SK-N-SH treated with all-trans-retinoic acid at 6 μM for 48 hours (cell line): ENCODE data around the gene KIF13A.

Source experiments
- ATAC-seq: fragments of 200-7000 bp; cut with Tn5 transposase; 3 replicates; pipeline ENCODE4 v1.9.1; 2020; ENCODE audit warnings: mild to moderate bottlenecking, moderate library complexity
- ARNTL ChIP-seq: fragments of 450-650 bp; formaldehyde crosslinking; IDR thresholded peaks from 2 replicates; pipeline ENCODE4 v1.5.0; 2020; ENCODE audit warnings: low read depth, mild to moderate bottlenecking, moderate library complexity, borderline replicate concordance
- BACH2 ChIP-seq: fragments of 250-450 bp; sonication (Bioruptor Pico); IDR thresholded peaks from 2 replicates; pipeline ENCODE4 v1.9.0; 2021; ENCODE audit warnings: mild to moderate bottlenecking, borderline replicate concordance
- CREB5 ChIP-seq: fragments of 250-450 bp; sonication (Bioruptor Pico); IDR thresholded peaks from 2 replicates; pipeline ENCODE4 v1.5.1; 2020; ENCODE audit warnings: low read depth, mild to moderate bottlenecking, moderate library complexity
- CSDC2 ChIP-seq: fragments of 250-450 bp; sonication (Bioruptor Pico); IDR thresholded peaks from 2 replicates; pipeline ENCODE4 v1.5.0; 2020; ENCODE audit warnings: mild to moderate bottlenecking, moderate library complexity
- ESRRG ChIP-seq: fragments of 250-450 bp; sonication (Bioruptor Pico); IDR thresholded peaks from 2 replicates; pipeline ENCODE4 v1.6.1; 2021; ENCODE audit warnings: mild to moderate bottlenecking
- GLIS3 ChIP-seq: fragments of 250-450 bp; sonication (Bioruptor Pico); IDR thresholded peaks from 2 replicates; pipeline ENCODE4 v1.5.0; 2020; ENCODE audit warnings: mild to moderate bottlenecking, moderate library complexity
- ISL1 ChIP-seq: fragments of 250-450 bp; sonication (Bioruptor Pico); IDR thresholded peaks from 2 replicates; pipeline ENCODE4 v2.1.2; 2022; ENCODE audit warnings: mild to moderate bottlenecking, moderate library complexity
- OSR1 ChIP-seq: fragments of 250-450 bp; sonication (Bioruptor Pico); IDR thresholded peaks from 2 replicates; pipeline ENCODE4 v1.8.0; 2022; ENCODE audit warnings: moderate library complexity, mild to moderate bottlenecking, inconsistent platforms
- PATZ1 ChIP-seq: fragments of 250-450 bp; sonication (Bioruptor Pico); IDR thresholded peaks from 2 replicates; pipeline ENCODE4 v1.8.0; 2020; ENCODE audit warnings: mild to moderate bottlenecking, moderate library complexity, borderline replicate concordance
- POU6F1 ChIP-seq: fragments of 250-450 bp; sonication (Bioruptor Pico); IDR thresholded peaks from 2 replicates; pipeline ENCODE4 v1.8.0; 2021; ENCODE audit warnings: low read depth, mild to moderate bottlenecking, moderate library complexity, borderline replicate concordance
- PPARA ChIP-seq: fragments of 250-450 bp; sonication (Bioruptor Pico); IDR thresholded peaks from 2 replicates; pipeline ENCODE4 v1.5.0; 2020; ENCODE audit warnings: mild to moderate bottlenecking, borderline replicate concordance
- RARB ChIP-seq: fragments of 250-450 bp; sonication (Bioruptor Pico); IDR thresholded peaks from 2 replicates; pipeline ENCODE4 v1.8.0; 2021; ENCODE audit warnings: mild to moderate bottlenecking, moderate library complexity
- SNAI2 ChIP-seq: fragments of 250-450 bp; sonication (Bioruptor Pico); IDR thresholded peaks from 2 replicates; pipeline ENCODE4 v1.5.0; 2020; ENCODE audit warnings: mild to moderate bottlenecking, moderate library complexity
- TOX ChIP-seq: fragments of 250-450 bp; sonication (Bioruptor Pico); IDR thresholded peaks from 2 replicates; pipeline ENCODE4 v1.8.0; 2021; ENCODE audit warnings: mild to moderate bottlenecking, moderate library complexity, borderline replicate concordance
- ZC3H10 ChIP-seq: fragments of 250-450 bp; sonication (Bioruptor Pico); IDR thresholded peaks from 2 replicates; pipeline ENCODE4 v1.5.1; 2021; ENCODE audit warnings: mild to moderate bottlenecking, moderate library complexity
- ZFP3 ChIP-seq: fragments of 250-450 bp; sonication (Bioruptor Pico); IDR thresholded peaks from 2 replicates; pipeline ENCODE4 v1.5.0; 2020; ENCODE audit warnings: mild to moderate bottlenecking, moderate library complexity
- ZFP30 ChIP-seq: fragments of 450-650 bp; formaldehyde crosslinking; IDR thresholded peaks from 2 replicates; pipeline ENCODE4 v1.5.0; 2022; ENCODE audit warnings: mild to moderate bottlenecking, moderate library complexity
- ZNF565 ChIP-seq: fragments of 450-650 bp; formaldehyde crosslinking; conservative IDR thresholded peaks from 2 replicates; pipeline ENCODE4 v1.5.0; 2020; ENCODE audit warnings: low read depth, mild to moderate bottlenecking, moderate library complexity
- ZNF70 ChIP-seq: fragments of 450-650 bp; formaldehyde crosslinking; IDR thresholded peaks from 2 replicates; pipeline ENCODE4 v1.5.0; 2020; ENCODE audit warnings: mild to moderate bottlenecking, moderate library complexity
- ZNF8 ChIP-seq: fragments of 450-650 bp; formaldehyde crosslinking; IDR thresholded peaks from 2 replicates; pipeline ENCODE4 v1.5.0; 2020; ENCODE audit warnings: mild to moderate bottlenecking, moderate library complexity
- TF ChIP-seq, protein P1 (sequence below): fragments of 250-450 bp; sonication (Bioruptor Pico); IDR thresholded peaks from 2 replicates; pipeline ENCODE4 v1.5.1; 2021; ENCODE audit warnings: mild to moderate bottlenecking, moderate library complexity
- TF ChIP-seq, protein P2 (sequence below): fragments of 250-450 bp; sonication (Bioruptor Pico); IDR thresholded peaks from 2 replicates; pipeline ENCODE4 v1.5.0; 2020; ENCODE audit warnings: mild to moderate bottlenecking, moderate library complexity

The KIF13A gene

DNA sequence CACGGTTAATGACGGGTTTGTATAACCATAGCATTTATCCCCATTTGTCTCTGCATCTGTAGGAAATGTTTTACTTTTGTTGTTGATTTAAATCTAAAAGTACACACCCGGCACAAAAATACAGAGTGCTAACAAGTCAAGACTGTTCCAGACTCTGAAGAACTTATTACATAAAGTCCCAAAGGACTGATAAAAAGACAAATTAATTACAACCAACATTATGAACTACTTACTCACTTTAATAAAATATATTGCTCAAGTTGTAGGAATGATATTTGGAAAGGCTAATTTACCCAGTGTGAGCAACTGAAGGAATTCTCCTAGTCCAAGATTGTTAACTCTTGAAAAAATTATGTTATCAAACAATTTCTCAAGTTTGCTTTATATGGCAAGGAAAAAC lies 115.6 kb downstream of the KIF13A start:
- ATAC-seq, result no peak
- TF ChIP-seq SNAI2 (CRISPR knock-in tag) (no peak), ZC3H10 (no peak), ISL1 (CRISPR knock-in tag) (no peak), BACH2 (CRISPR knock-in tag) (no peak), ZNF70 (CRISPR knock-in tag) (no peak), ZNF565 (CRISPR knock-in tag) (no peak), RARB (CRISPR knock-in tag) (no peak), ESRRG (CRISPR knock-in tag) (no peak), POU6F1 (no peak), PPARA (CRISPR knock-in tag) (no peak), GLIS3 (CRISPR knock-in tag) (no peak), OSR1 (CRISPR knock-in tag) (no peak)
- TF ChIP-seq, protein P1, sequence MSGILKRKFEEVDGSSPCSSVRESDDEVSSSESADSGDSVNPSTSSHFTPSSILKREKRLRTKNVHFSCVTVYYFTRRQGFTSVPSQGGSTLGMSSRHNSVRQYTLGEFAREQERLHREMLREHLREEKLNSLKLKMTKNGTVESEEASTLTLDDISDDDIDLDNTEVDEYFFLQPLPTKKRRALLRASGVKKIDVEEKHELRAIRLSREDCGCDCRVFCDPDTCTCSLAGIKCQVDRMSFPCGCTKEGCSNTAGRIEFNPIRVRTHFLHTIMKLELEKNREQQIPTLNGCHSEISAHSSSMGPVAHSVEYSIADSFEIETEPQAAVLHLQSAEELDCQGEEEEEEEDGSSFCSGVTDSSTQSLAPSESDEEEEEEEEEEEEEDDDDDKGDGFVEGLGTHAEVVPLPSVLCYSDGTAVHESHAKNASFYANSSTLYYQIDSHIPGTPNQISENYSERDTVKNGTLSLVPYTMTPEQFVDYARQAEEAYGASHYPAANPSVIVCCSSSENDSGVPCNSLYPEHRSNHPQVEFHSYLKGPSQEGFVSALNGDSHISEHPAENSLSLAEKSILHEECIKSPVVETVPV (CRISPR knock-in tag), result no peak
- TF ChIP-seq, protein P2, sequence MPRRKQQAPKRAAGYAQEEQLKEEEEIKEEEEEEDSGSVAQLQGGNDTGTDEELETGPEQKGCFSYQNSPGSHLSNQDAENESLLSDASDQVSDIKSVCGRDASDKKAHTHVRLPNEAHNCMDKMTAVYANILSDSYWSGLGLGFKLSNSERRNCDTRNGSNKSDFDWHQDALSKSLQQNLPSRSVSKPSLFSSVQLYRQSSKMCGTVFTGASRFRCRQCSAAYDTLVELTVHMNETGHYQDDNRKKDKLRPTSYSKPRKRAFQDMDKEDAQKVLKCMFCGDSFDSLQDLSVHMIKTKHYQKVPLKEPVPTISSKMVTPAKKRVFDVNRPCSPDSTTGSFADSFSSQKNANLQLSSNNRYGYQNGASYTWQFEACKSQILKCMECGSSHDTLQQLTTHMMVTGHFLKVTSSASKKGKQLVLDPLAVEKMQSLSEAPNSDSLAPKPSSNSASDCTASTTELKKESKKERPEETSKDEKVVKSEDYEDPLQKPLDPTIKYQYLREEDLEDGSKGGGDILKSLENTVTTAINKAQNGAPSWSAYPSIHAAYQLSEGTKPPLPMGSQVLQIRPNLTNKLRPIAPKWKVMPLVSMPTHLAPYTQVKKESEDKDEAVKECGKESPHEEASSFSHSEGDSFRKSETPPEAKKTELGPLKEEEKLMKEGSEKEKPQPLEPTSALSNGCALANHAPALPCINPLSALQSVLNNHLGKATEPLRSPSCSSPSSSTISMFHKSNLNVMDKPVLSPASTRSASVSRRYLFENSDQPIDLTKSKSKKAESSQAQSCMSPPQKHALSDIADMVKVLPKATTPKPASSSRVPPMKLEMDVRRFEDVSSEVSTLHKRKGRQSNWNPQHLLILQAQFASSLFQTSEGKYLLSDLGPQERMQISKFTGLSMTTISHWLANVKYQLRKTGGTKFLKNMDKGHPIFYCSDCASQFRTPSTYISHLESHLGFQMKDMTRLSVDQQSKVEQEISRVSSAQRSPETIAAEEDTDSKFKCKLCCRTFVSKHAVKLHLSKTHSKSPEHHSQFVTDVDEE, result no peak

GRCh38 chr6:17871189-17871519 lies 116.3 kb downstream of the KIF13A start:
- no peak for ATAC-seq
- TF ChIP-seq BACH2 (CRISPR knock-in tag) (no peak), TOX (no peak), CREB5 (no peak), ZNF70 (CRISPR knock-in tag) (no peak), ZFP3 (CRISPR knock-in tag) (no peak), OSR1 (CRISPR knock-in tag) (no peak), POU6F1 (no peak), ZC3H10 (no peak), ISL1 (CRISPR knock-in tag) (no peak), PATZ1 (no peak), CSDC2 (CRISPR knock-in tag) (no peak), RARB (CRISPR knock-in tag) (no peak), ARNTL (no peak), ZFP30 (no peak), ZNF565 (CRISPR knock-in tag) (no peak), ZNF8 (CRISPR knock-in tag) (no peak), SNAI2 (CRISPR knock-in tag) (no peak)
- TF ChIP-seq, protein P1 (CRISPR knock-in tag), result no peak
- TF ChIP-seq, all 23 proteins: peak for 0
